Stimulated activated CD4-positive, alpha-beta T cell treated with anti-CD3 and anti-CD28 coated beads, TNF-alpha, amount 100 ng/mL, for 24 hours (primary cell): ENCODE measurements around the gene TACO1.

Experiments
- DNase-seq, 3 experiments: peaks; one replicate each; pipeline ENCODE4 v3.0.0-alpha.2; 2020; ENCODE audit warnings: low read depth in 3 of 3

The TACO1 gene

GRCh38 chr17:63598281-63598680 lies 2.4 kb upstream of the TACO1 start:
- DNase-seq: no peak

- DNase-seq: no peak
Observed at GRCh38 chr17:63601439-63602371, 1.0 kb downstream of the TACO1 start.

GRCh38 chr17:63609816-63610573 lies 9.3 kb downstream of the TACO1 start:
- no peak for DNase-seq

GRCh38 chr17:63610854-63611253 lies 10.2 kb downstream of the TACO1 start:
- DNase-seq: no peak

GRCh38 chr17:63611354-63611753 lies 10.7 kb downstream of the TACO1 start:
- DNase-seq: no peak

GRCh38 chr17:63613663-63614062 lies 13.0 kb downstream of the TACO1 start:
- no peak for DNase-seq

GRCh38 chr17:63621229-63621683 lies 20.6 kb downstream of the TACO1 start:
- DNase-seq: no peak

GRCh38 chr17:63621684-63622573 lies 21.2 kb downstream of the TACO1 start, which contains the start of gene MAP3K3:
Gene MAP3K3, plus strand, starts transcription at chr17:63622417. Its CDS starts 343 bp downstream, at chr17:63622760.
- peak; percentile 92 to 96 (median 95) for DNase-seq

GRCh38 chr17:63622574-63623390 lies 22.1 kb downstream of the TACO1 start:
- DNase-seq: peak in 1 of 3 experiments; percentile 58

- no peak for DNase-seq
Observed at GRCh38 chr17:63623786-63624530, 23.3 kb downstream of the TACO1 start.

GRCh38 chr17:63624531-63624880 lies 23.8 kb downstream of the TACO1 start:
- no peak for DNase-seq

GRCh38 chr17:63626551-63627180 lies 26.0 kb downstream of the TACO1 start:
- DNase-seq: no peak

- no peak for DNase-seq
Observed at GRCh38 chr17:63629627-63630026, 28.9 kb downstream of the TACO1 start.

GRCh38 chr17:63631062-63631461 lies 30.4 kb downstream of the TACO1 start:
- DNase-seq: no peak

- no peak for DNase-seq
Observed at GRCh38 chr17:63631626-63632025, 30.9 kb downstream of the TACO1 start.

- no peak for DNase-seq
Observed at GRCh38 chr17:63633742-63634141, 33.0 kb downstream of the TACO1 start.

GRCh38 chr17:63634163-63634562 lies 33.5 kb downstream of the TACO1 start:
- no peak for DNase-seq

GRCh38 chr17:63634816-63635215 lies 34.1 kb downstream of the TACO1 start:
- no peak for DNase-seq

GRCh38 chr17:63635290-63635689 lies 34.6 kb downstream of the TACO1 start:
- no peak for DNase-seq

GRCh38 chr17:63635787-63636186 lies 35.1 kb downstream of the TACO1 start:
- DNase-seq: no peak
